NT2/D1 (cell line): ENCODE data around the gene ARHGEF39.

Source experiments
- YY1 ChIP-seq: IDR thresholded peaks from 2 replicates; pipeline ENCODE4 v1.6.1; 2011; ENCODE audit not compliant: insufficient read length, insufficient read depth
- ZNF274 ChIP-seq: IDR thresholded peaks from 2 replicates; pipeline ENCODE4 v1.6.1; 2011; ENCODE audit warnings: mild to moderate bottlenecking, low read depth, low read length

DNA sequence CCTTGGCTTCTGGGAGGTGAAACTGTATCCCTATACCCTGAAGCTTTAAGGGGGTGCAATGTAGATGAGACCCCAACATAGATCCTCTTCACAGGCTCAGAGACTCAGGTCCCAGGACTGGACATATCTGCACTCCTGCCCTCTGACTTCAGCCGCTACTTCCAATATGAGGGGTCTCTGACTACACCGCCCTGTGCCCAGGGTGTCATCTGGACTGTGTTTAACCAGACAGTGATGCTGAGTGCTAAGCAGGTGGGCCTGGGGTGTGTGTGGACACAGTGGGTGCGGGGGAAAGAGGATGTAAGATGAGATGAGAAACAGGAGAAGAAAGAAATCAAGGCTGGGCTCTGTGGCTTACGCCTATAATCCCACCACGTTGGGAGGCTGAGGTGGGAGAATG is 14.1 kb upstream of the ARHGEF39 start:
- TF ChIP-seq YY1 (no peak), ZNF274 (no peak)
